PC-9 (cell line): Measurements from ENCODE around the gene ADI1. TPM values are rescaled to one million over a fixed set of nuclear protein-coding genes. Genes with fewer than 3 reads are reported as not detected.
"Not testable (repeated sequence)": the region's sequence is repeated elsewhere in the genome, so short reads cannot be mapped to it uniquely, and the experiment has no call there.

Experiments
- BruUV-seq: library from RNA; stranded (reverse); fragments of 400-500 nt; replicated peaks from 2 replicates; lab custom pipeline; 2021; lab: Mats Ljungman, UMichigan
- CTCF ChIA-PET: fragments of 300-600 bp; sonication (Branson Sonifier 250); formaldehyde crosslinking; loops from one replicate; lab custom pipeline; 2022; ENCODE audit warnings: antibody characterized with exemption; lab: Charles Lee
- POLR2A ChIA-PET: fragments of 300-600 bp; sonication (Branson Sonifier 250); formaldehyde crosslinking; loops from one replicate; lab custom pipeline; 2022; ENCODE audit warnings: antibody characterized with exemption; ENCODE audit not compliant: unreplicated experiment; lab: Charles Lee
- DNase-seq, 2 experiments: peaks; one replicate each; pipeline versions ENCODE4 v3.0.0 to v3.0.0-alpha.2; 2015 to 2022; ENCODE audit warnings: mixed read lengths in 1 of 2
- H2AFZ ChIP-seq: fragments of 200-600 bp; sonication (generic); 2 replicates; pipeline ENCODE4 v1.8.1; 2017; ENCODE audit warnings: antibody characterized with exemption
- H3F3A ChIP-seq: fragments of 200-600 bp; sonication (generic); 2 replicates; pipeline ENCODE4 v1.8.1; 2017; ENCODE audit warnings: antibody characterized with exemption, mild to moderate bottlenecking, low read depth; ENCODE audit not compliant: insufficient read depth
- H3K27ac ChIP-seq: fragments of 200-600 bp; sonication (generic); 2 replicates; pipeline ENCODE4 v1.6.1; 2016; ENCODE audit warnings: mixed run types
- H3K27me3 ChIP-seq: fragments of 200-600 bp; sonication (generic); 2 replicates; pipeline ENCODE4 v1.6.1; 2016; ENCODE audit warnings: low read depth, mixed run types; ENCODE audit not compliant: insufficient read depth
- H3K36me3 ChIP-seq: fragments of 200-600 bp; sonication (generic); 2 replicates; pipeline ENCODE4 v1.6.1; 2016; ENCODE audit warnings: low read depth, mixed run types
- H3K4me1 ChIP-seq: fragments of 200-600 bp; sonication (generic); replicated peaks from 2 replicates; pipeline ENCODE4 v1.6.1; 2016; ENCODE audit warnings: mixed run types; ENCODE audit not compliant: insufficient read depth
- H3K4me2 ChIP-seq: fragments of 200-600 bp; sonication (generic); 2 replicates; pipeline ENCODE4 v1.6.1; 2017; ENCODE audit warnings: mixed run types
- H3K4me3 ChIP-seq: fragments of 200-600 bp; sonication (generic); 2 replicates; pipeline ENCODE4 v1.6.1; 2016; ENCODE audit warnings: mixed run types
- H3K79me2 ChIP-seq: fragments of 200-600 bp; sonication (generic); 2 replicates; pipeline ENCODE4 v1.6.1; 2017; ENCODE audit warnings: low read depth, mixed run types
- H3K9me2 ChIP-seq: fragments of 200-600 bp; sonication (generic); 2 replicates; pipeline ENCODE4 v1.8.1; 2017; ENCODE audit warnings: mild to moderate bottlenecking; ENCODE audit not compliant: insufficient read depth
- H3K9me3 ChIP-seq: fragments of 200-600 bp; sonication (generic); 2 replicates; pipeline ENCODE4 v1.8.1; 2016; ENCODE audit warnings: low read depth; ENCODE audit not compliant: insufficient read depth
- H4K20me1 ChIP-seq: fragments of 200-600 bp; sonication (generic); 2 replicates; pipeline ENCODE4 v1.8.1; 2017; ENCODE audit not compliant: insufficient read depth
- EZH2 ChIP-seq: fragments of 200-600 bp; sonication (generic); IDR thresholded peaks from 2 replicates; pipeline ENCODE4 v1.8.0; 2017; ENCODE audit warnings: antibody characterized with exemption, low read depth
- intact Hi-C: fragments of 100-400 bp; cut with micrococcal nuclease; formaldehyde crosslinking; loops from one replicate; pipeline ENCODE4 v1.10.0; 2022; ENCODE audit not compliant: unreplicated experiment
- total RNA-seq: library from RNA; stranded (reverse); gene quantifications from 2 replicates; pipeline ENCODE4 v1.2.3, GENCODE V29; 2021
- TF ChIP-seq, protein P1 (sequence below): fragments of 200-600 bp; sonication (generic); conservative IDR thresholded peaks from 2 replicates; pipeline ENCODE4 v1.6.1; 2017; ENCODE audit warnings: mixed run types, antibody characterized with exemption, mild to moderate bottlenecking, moderate library complexity

ADI1 gene
- total RNA-seq, 1 experiment from 2014 or later: 54.5 TPM

DNA sequence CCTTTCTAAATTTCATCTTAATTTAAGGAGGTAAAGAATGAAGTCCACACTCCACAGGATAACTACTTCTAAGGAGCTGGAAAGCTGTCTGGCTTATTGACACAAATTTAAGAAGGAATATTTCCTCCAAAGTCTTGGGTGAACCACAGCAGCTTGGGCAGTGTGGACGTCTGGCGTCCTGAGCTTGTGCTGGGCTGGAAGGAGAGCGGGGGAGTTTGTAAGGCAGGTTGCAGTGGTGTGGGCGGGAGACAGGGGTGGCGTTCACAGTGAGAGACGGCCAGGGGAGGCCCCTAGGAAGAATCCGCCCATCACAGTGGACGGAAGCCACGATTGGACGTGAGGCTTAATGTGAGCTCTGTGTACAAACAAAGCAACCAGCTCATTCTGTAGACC is 25.7 kb downstream of the ADI1 start:
- Histone ChIP-seq H3K4me3 (no peak overlapping the region), H3K36me3 (peaks cover 1% of the 10 kb centered on the region; the same call in 1 of the 2 replicates), H2AFZ (no peak overlapping the region), H3K4me1 (no peaks in the 10 kb centered on the region), H4K20me1 (no peaks in the 10 kb centered on the region), H3F3A (no peaks in the 10 kb centered on the region), H3K27ac (no peak overlapping the region), H3K79me2 (no peaks in the 10 kb centered on the region), H3K27me3 (no peaks in the 10 kb centered on the region), H3K4me2 (no peak overlapping the region), H3K9me3 (no peaks in the 10 kb centered on the region), H3K9me2 (no peaks in the 10 kb centered on the region)
- no peak for DNase-seq
- intact Hi-C loops: no loop called here
- TF ChIP-seq, protein P1, sequence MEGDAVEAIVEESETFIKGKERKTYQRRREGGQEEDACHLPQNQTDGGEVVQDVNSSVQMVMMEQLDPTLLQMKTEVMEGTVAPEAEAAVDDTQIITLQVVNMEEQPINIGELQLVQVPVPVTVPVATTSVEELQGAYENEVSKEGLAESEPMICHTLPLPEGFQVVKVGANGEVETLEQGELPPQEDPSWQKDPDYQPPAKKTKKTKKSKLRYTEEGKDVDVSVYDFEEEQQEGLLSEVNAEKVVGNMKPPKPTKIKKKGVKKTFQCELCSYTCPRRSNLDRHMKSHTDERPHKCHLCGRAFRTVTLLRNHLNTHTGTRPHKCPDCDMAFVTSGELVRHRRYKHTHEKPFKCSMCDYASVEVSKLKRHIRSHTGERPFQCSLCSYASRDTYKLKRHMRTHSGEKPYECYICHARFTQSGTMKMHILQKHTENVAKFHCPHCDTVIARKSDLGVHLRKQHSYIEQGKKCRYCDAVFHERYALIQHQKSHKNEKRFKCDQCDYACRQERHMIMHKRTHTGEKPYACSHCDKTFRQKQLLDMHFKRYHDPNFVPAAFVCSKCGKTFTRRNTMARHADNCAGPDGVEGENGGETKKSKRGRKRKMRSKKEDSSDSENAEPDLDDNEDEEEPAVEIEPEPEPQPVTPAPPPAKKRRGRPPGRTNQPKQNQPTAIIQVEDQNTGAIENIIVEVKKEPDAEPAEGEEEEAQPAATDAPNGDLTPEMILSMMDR: no peak
- TF ChIP-seq EZH2: no peak
- ChIA-PET POLR2A (interaction anchor here (0.5 kb wide), 1 partner anchor 90 kb away, joined by 3 read pairs; no protein-coding TSS in a partner anchor), CTCF (no interaction called here)
- no TSS peak for BruUV-seq

DNA sequence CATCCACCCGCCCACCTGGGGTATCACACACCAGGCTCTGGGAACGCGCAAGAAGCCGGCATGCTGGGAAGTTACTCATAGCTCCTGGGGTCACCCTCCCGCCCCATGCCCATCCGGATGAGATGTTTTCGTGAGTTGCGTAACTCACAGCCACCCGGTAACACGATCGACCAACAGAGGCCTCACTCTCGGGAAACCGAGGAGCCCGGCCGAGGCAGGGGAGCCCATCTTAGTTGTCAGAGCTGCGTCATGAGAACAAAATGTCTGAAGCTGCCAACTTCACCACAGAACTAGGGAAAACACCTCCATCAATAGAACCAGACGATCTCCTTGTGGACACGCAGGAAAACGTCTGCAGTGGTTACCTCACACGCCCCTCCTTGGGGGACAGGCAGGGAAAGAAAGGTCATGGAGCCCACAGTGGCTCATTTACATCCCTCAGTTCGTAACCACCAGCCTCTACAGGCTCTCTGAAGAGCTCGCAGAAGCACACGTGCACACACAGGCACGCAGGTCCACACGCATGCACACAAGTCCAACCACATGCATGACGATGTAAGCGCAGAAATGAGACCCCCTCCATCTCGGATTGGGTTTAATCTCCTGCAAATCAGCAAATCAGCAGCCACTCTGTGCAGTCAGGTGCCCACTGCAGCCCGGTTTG is 26.2 kb downstream of the ADI1 start:
- DNase-seq: no peak
- intact Hi-C loops: no loop called here
- no peak overlapping the region for H2AFZ ChIP-seq
- no peaks in the 10 kb centered on the region for H3K27me3 ChIP-seq
- no peak for TF ChIP-seq EZH2
- TF ChIP-seq, protein P1: no peak
- ChIA-PET CTCF (no interaction called here), POLR2A (interaction anchor here (0.5 kb wide), 1 partner anchor 90 kb away, joined by 3 read pairs; no protein-coding TSS in a partner anchor)
- no peak overlapping the region for H3K27ac ChIP-seq
- no TSS peak for BruUV-seq
- H3K4me1 ChIP-seq: no peaks in the 10 kb centered on the region
- H3F3A ChIP-seq: no peaks in the 10 kb centered on the region
- no peak overlapping the region for H3K4me3 ChIP-seq
- H4K20me1 ChIP-seq: no peaks in the 10 kb centered on the region
- H3K9me2 ChIP-seq: no peaks in the 10 kb centered on the region
- H3K9me3 ChIP-seq: no peaks in the 10 kb centered on the region
- no peak overlapping the region for H3K4me2 ChIP-seq
- H3K79me2 ChIP-seq: no peaks in the 10 kb centered on the region
- H3K36me3 ChIP-seq: no peaks in the 10 kb centered on the region

DNA sequence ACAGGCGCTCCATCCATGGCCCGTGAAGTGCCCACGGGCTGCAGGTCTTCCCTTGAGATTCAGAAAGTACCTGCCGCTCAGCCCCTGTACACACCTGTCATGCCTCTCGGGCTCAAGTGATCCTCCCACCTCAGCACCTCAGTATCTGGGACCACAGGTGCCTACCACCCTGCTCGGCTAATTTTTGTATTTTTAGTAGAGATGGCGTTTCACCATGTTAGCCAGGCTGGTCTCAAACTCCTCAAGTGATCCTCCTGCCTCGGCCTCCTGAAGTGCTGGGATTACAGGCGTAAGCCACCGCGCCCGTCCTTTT is 26.9 kb downstream of the ADI1 start:
- H3K9me2 ChIP-seq, H3K4me3 ChIP-seq, H4K20me1 ChIP-seq, CTCF ChIA-PET, POLR2A ChIA-PET, H3K79me2 ChIP-seq, H3K36me3 ChIP-seq, H3K9me3 ChIP-seq, H3K4me1 ChIP-seq, intact Hi-C loops, BruUV-seq, H3K27me3 ChIP-seq, H2AFZ ChIP-seq, H3F3A ChIP-seq, H3K4me2 ChIP-seq, H3K27ac ChIP-seq, DNase-seq: not testable (repeated sequence)
